HuH-7 (cell line): ENCODE measurements around the gene B4GALNT4.
"Not testable (repeated sequence)": the region's sequence is repeated elsewhere in the genome, so short reads cannot be mapped to it uniquely, and the experiment has no call there.

Experiments used
- DNase-seq: peaks from one replicate; pipeline ENCODE4 v3.0.0; 2011; ENCODE audit warnings: low spot score

The B4GALNT4 gene

DNA sequence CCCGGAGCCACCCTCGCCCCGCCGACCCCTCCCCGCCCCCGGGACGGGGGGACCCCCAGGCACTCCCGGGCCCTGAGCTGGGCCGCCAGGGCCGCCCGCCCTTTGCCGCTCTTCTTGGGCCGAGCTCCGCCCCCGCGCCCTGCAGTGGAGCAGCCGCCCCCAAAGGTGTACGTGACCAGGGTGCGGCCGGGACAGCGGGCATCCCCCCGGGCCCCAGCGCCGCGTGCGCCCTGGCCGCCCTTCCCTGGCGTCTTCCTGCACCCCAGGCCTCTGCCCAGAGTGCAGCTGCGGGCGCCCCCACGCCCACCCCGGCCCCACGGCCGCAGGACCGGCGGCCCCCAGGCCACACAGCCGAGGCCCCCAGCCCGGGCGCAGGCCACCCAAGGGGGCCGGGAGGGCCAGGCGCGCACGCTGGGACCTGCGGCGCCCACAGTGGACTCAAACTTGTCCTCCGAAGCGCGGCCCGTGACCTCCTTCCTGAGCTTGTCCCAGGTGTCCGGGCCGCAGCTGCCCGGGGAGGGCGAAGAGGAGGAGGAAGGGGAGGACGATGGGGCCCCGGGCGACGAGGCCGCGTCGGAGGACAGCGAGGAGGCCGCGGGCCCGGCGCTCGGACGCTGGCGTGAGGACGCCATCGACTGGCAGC lies 7.4 kb downstream of the B4GALNT4 start:
- no peak for DNase-seq

DNA sequence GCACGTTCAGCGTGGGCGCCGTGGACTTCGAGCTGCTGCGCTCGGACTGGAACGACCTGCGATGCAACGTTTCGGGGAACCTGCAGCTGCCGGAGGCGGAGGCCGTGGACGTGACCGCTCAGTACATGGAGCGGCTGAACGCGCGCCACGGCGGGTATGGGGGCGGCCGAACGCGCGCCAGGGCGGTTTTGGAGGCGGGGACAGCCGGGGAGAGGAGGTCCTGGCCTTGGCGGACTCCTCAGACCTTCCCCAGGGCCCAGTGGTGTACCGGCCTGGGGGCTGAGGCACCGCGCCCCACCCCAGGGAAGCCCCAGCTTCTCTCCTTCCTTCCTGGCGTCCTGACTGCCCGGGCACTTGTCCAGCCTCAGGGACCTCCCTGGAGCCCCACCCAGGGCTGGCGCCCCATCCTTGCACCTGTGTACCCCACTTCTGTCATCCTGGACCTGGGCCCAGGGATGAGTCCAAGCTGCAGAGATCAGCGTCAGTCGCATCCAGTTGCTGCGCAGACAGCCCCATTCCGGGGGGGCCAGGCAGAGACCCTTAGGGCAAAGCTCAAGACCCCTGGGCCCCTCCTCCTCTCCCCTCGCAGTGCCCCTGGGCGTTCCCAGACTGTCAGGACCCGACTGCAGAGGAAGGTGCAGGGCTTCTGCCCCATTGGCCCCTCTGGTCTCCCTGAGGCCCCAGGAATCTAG lies 8.0 kb downstream of the B4GALNT4 start:
- no peak for DNase-seq

DNA sequence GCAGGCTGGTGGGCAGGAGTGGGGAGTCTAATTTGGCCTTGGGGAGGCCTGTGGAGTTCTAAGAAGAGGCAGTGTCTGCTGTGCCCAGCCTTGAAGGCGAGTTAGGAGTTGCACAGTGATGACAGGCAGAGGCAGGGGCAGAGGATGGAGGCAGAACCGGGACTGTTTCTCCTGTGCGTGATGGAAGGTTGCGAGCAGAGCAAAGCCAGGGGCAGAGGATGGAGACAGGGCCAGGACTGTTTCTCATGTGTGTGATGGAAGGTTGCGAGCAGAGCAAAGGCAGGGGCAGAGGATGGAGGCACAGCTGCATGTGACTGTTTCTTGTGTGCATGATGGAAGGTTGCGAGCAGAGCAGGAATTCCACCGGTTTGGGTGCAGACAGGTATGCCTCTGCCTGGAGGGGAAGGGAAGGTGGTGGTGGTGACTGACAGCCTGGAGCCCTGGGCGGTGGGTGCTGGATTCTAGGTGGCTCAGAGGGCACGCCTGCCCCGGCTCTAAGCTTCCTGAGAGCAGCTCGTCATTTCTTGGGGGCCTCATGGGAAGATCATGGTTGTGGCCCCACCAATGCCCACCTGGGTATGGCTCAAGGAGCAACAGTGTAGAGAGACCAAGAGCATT lies 8.7 kb downstream of the B4GALNT4 start:
- DNase-seq: no peak

DNA sequence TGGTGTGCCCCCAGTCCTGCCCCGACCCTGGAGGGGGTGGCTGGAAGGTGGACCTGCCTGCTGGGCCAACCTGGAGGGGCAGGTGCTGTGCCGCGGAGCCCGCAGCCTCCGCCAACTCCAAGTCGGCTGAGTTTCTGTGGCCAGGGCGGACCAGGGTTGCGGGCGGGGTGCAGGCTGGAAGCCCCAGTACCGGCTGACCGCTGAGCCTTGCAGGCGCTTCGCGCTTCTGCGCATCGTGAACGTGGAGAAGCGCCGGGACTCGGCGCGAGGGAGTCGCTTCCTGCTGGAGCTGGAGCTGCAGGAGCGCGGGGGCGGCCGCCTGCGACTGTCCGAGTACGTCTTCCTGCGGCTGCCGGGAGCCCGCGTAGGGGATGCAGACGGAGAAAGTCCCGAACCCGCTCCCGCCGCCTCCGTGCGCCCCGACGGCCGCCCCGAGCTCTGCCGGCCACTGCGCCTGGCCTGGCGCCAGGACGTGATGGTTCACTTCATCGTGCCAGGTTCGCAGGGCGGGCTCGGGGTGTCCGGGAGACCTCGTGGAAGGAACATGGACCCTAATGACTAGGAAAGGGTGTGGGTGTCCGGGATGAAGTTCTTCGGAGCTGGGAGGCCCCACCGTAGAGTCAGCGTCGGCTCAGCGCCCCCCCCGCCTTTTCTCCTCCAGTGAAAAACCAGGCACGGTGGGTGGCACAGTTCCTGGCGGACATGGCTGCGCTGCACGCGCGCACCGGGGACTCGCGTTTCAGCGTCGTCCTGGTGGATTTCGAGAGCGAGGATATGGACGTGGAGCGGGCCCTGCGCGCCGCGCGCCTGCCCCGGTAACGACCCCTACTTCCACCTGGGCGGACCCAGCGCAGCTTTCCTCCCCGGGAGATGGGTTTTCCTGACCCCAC lies 10.2 kb downstream of the B4GALNT4 start:
- no peak for DNase-seq

GRCh38 chr11:380095-380480 lies 10.8 kb downstream of the B4GALNT4 start:
- DNase-seq: no peak

GRCh38 chr11:380491-380890 lies 11.2 kb downstream of the B4GALNT4 start:
- DNase-seq: no peak

DNA sequence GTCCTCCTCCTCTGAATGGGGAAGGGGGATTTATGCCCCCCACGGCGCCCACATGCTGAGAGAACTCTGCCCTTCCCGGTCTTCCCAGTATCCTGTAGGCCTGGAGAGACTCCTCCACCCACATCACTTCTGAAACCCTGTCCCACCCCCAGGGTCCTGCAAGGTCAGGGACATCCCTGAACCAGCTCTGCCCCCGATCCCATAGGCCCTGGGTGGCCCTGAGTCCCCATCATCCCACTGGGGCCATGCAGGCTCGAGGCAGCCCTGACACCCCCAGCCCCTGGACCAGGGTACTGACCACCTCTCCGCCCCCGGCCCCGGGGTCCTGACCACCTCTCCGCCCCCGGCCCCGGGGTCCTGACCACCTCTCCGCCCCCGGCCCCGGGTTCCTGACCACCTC lies 11.7 kb downstream of the B4GALNT4 start:
- DNase-seq: no peak

GRCh38 chr11:381501-382072 lies 12.3 kb downstream of the B4GALNT4 start:
- DNase-seq: no peak

GRCh38 chr11:382081-382629 lies 12.9 kb downstream of the B4GALNT4 start:
- no peak for DNase-seq

DNA sequence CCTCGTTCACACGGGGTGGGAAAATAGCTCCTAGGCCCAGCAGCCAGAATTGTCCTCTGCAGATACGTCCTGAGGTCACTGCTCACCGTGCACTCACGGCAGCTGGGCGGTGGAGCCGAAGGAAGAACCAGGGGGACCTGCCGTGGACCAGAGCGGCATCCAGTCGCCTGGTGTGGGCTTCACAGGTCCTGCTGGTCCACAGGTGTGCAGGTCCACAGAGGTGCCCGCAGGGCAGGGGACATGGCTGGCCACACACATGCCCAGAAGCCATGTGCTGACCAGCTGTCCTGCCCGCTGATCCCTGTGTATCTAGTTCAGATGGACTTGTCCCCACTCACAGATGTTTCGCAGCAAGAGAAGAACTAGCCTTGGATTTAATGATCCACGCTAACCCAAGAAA lies 14.1 kb downstream of the B4GALNT4 start:
- no peak for DNase-seq

- no peak for DNase-seq
These were observed 15.2 kb downstream of the B4GALNT4 start for GRCh38 chr11:384511-384910.

DNA sequence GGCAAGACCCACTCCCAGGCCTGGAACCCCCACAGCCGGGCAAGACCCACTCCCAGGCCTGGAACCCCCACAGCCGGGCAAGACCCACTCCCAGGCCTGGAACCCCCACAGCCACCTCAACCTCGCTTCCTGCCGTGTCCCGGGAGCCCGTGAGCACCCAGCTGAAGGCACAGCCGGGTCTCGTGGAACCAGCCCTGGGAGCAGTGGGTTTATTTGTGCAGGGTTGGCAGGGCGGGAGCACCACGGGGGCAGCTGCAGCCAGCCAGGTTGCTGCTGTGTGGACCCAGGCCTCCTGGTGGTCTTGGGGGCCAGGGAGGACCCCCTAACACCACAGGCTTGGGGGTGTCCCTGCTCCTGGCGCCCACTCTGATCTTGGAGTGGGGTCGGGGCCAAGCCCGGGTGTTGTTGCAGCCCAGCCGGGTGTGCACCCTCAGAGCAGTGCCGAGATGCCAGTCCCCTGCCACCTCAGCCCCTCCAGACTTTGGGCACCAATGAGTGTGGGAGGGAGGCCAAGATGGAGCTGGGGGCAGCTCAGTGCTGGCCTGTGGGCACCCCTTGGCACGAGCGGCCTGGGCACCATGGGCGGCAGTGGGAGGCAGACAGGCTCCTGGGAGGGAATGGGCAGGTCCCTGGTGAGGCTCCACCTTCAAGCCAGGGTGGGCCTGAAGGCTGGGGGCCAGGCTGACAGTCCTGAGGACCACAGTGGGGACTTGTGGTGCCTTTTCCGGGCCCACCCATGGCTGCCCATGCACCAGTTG lies 16.5 kb downstream of the B4GALNT4 start:
- no peak for DNase-seq

DNA sequence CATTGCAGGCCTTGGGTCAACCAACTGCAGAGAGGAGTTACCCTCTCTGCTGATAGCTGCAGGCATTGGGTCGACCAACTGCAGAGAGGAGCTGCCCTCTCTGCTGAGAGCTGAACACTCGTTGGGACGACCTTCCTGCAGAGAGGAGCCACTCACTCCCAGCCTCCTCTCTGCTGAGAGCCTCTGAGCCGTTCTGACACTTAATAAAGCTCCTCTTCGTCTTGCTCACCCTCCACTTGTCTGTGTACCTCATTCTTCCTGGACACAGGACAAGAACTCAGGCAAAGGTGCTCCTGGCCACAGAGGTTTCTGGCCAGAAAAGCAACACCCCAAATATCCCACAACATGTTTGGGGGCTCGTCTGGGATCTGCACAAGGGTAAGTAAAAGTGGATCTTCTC lies 17.2 kb downstream of the B4GALNT4 start:
- no peak for DNase-seq

DNA sequence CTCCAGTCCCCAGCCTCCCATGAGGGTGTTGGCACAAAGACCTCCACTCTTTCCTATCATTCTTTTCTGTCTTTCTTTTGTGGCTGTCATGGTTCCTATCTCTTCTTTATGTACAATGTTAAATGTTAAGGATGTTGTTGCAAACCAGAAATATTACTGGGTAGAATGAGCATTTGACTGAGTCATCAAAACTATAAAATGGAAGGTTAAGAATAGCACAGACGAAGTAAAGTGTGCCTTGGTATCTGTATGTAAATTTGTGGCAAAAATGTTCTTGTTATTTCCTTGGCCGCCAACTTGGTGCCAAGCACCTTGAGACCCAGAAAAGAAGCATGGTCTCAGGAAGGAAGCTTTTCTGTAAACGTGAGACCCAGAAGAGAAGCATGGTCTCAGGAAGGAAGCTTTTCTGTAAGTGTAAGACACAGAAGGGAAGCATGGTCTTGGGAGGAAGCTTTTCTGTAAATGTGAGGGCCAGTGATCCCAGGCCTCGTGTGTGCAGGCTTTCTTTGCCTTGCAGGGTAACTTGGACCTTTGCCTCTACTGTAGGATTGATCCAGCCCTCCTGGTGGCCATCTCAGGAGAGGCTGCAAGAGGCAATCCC lies 18.0 kb downstream of the B4GALNT4 start:
- DNase-seq: no peak

GRCh38 chr11:389369-389768 lies 20.1 kb downstream of the B4GALNT4 start:
- not testable (repeated sequence) for DNase-seq

DNA sequence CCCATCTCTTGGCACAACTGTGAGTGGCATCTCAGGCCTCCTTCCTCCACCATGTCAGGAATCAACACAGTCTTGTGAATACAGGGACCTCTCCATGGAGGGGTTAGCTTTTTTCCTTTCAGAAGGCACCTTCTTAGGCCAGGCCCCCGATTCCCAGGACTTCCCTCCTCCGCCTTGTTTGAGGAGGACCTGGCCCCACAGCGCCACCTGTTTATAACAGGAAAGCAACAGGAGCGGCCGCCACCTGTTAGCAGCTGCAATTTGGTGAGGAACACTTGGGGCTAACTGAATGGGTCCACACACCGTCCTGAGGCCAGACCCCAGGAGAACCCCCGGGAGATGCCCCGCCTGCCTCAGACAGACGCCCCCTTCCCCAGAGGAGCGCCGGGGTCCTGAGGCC lies 20.9 kb downstream of the B4GALNT4 start:
- DNase-seq: no peak

DNA sequence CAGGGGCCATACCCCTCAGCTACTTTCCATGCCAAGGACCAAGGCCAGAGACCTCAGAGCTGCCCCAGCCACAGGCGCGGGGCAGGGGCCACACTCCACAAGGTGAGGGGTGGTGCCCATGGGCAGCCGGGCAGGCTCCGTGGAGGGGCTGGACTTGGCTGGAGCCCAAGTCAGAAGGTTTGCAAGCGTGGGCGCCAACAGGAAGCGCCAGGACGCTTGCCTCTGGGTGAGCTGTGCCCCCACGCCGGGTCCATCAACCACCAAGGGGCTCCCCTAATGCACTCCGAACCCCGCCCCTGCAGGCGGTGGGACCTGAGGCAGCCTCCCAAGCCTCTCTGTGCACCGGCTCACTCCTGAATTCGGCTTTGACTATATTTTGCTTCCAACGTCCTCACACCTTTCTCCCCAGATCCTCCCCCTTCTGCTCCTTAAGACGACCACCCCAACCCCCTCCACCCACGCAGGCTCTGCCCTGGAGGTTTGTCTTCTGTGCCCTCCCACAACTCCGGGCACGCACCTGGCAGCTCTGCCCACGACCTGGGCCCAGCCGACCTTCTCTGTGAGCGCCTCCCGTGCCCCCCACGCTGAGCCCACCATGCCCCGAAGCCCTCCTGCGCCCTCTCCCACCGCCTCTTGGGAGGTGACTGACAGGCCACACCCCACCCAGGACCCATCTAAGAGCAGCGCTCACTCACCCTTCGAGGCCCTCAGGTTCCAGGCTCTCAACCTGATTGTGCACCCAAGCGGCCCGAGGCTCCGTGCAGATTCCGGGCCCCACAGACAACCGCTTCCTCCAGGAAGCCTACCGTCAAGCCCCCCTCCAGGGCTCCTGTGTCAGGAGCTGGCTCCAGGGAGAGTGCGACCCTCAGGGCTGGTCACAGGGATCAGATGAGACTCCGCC lies 22.1 kb downstream of the B4GALNT4 start:
- no peak for DNase-seq

- DNase-seq: no peak
These were observed 22.9 kb downstream of the B4GALNT4 start for GRCh38 chr11:392102-392777.
